HepG2 (cell line): ENCODE measurements around the gene ZCCHC24. TPM values are rescaled to one million over a fixed set of nuclear protein-coding genes. Genes with fewer than 3 reads are reported as not detected.

Source experiments
- GRHL1 ChIP-seq: sonication (generic); formaldehyde crosslinking; conservative IDR thresholded peaks from 2 replicates; pipeline ENCODE4 v1.8.0; 2022; ENCODE audit warnings: missing genetic modification reagents
- HDAC6 ChIP-seq: fragments of 200-600 bp; sonication (generic); IDR thresholded peaks from 2 replicates; pipeline ENCODE4 v1.7.0; 2017; ENCODE audit warnings: mild to moderate bottlenecking, antibody characterized with exemption, low read length, low read depth
- PLSCR1 ChIP-seq: sonication (generic); formaldehyde crosslinking; IDR thresholded peaks from 2 replicates; pipeline ENCODE4 v1.5.0; 2020; ENCODE audit warnings: missing genetic modification reagents, mild to moderate bottlenecking, borderline replicate concordance
- TSC22D2 ChIP-seq: sonication (generic); formaldehyde crosslinking; IDR thresholded peaks from 2 replicates; pipeline ENCODE4 v1.5.1; 2020; ENCODE audit warnings: missing genetic modification reagents, mild to moderate bottlenecking, borderline replicate concordance
- ZNF30 ChIP-seq: sonication (generic); formaldehyde crosslinking; IDR thresholded peaks from 2 replicates; pipeline ENCODE4 v1.5.0; 2020; ENCODE audit warnings: mild to moderate bottlenecking, missing genetic modification reagents
- polyA plus RNA-seq, 8 experiments: library from polyadenylated mRNA; depleted of rRNA in 3 of 8; stranded (reverse) in 7 of 8; unstranded in 1 of 8; fragments of >200 nt; fragmentation: Illumina TruSeq in 4 of 8; extraction: Trizol in 4 of 8; gene quantifications; 2 replicates each; pipeline versions ENCODE4 v1.2.1 to v1.2.3, GENCODE V29; 2011 to 2016; ENCODE audit warnings: low read depth in 4 of 8, missing spikeins in 1 of 8, mixed read lengths in 1 of 8; ENCODE audit not compliant: insufficient read depth in 1 of 8
- total RNA-seq, 5 experiments: library from RNA; depleted of rRNA; stranded (reverse); fragments of >200 nt; fragmentation: Illumina TruSeq; extraction: Trizol; gene quantifications; 2 replicates each; pipeline ENCODE4 v1.2.3, GENCODE V29; 2016; ENCODE audit warnings: low read depth in 1 of 5
- TF ChIP-seq, protein P1 (sequence below): sonication (generic); formaldehyde crosslinking; IDR thresholded peaks from 2 replicates; pipeline ENCODE4 v1.4.0; 2020; ENCODE audit warnings: mild to moderate bottlenecking, missing genetic modification reagents
- TF ChIP-seq, protein P2 (sequence below): sonication (generic); formaldehyde crosslinking; IDR thresholded peaks from 2 replicates; pipeline ENCODE4 v1.4.0; 2020; ENCODE audit warnings: mild to moderate bottlenecking, missing genetic modification reagents
- TF ChIP-seq, protein P3 (sequence below): sonication (generic); formaldehyde crosslinking; IDR thresholded peaks from 2 replicates; pipeline ENCODE4 v1.4.0; 2020; ENCODE audit warnings: mild to moderate bottlenecking, missing genetic modification reagents

Gene ZCCHC24
- total and polyA plus RNA-seq, 2 of the 13 experiments (the other 11 are each of a cell fraction or from before 2014, with no cell fraction given), result 3.1 to 7.9 TPM

GRCh38 chr10:79415736-79416577 lies 29.5 kb downstream of the ZCCHC24 start (continued):
- TF ChIP-seq, protein P1, sequence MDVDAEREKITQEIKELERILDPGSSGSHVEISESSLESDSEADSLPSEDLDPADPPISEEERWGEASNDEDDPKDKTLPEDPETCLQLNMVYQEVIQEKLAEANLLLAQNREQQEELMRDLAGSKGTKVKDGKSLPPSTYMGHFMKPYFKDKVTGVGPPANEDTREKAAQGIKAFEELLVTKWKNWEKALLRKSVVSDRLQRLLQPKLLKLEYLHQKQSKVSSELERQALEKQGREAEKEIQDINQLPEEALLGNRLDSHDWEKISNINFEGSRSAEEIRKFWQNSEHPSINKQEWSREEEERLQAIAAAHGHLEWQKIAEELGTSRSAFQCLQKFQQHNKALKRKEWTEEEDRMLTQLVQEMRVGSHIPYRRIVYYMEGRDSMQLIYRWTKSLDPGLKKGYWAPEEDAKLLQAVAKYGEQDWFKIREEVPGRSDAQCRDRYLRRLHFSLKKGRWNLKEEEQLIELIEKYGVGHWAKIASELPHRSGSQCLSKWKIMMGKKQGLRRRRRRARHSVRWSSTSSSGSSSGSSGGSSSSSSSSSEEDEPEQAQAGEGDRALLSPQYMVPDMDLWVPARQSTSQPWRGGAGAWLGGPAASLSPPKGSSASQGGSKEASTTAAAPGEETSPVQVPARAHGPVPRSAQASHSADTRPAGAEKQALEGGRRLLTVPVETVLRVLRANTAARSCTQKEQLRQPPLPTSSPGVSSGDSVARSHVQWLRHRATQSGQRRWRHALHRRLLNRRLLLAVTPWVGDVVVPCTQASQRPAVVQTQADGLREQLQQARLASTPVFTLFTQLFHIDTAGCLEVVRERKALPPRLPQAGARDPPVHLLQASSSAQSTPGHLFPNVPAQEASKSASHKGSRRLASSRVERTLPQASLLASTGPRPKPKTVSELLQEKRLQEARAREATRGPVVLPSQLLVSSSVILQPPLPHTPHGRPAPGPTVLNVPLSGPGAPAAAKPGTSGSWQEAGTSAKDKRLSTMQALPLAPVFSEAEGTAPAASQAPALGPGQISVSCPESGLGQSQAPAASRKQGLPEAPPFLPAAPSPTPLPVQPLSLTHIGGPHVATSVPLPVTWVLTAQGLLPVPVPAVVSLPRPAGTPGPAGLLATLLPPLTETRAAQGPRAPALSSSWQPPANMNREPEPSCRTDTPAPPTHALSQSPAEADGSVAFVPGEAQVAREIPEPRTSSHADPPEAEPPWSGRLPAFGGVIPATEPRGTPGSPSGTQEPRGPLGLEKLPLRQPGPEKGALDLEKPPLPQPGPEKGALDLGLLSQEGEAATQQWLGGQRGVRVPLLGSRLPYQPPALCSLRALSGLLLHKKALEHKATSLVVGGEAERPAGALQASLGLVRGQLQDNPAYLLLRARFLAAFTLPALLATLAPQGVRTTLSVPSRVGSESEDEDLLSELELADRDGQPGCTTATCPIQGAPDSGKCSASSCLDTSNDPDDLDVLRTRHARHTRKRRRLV, result no peak
- TF ChIP-seq, protein P2, sequence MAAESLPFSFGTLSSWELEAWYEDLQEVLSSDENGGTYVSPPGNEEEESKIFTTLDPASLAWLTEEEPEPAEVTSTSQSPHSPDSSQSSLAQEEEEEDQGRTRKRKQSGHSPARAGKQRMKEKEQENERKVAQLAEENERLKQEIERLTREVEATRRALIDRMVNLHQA (CRISPR knock-in tag), result no peak
- TF ChIP-seq ZNF30 (CRISPR knock-in tag) (no peak), GRHL1 (CRISPR knock-in tag) (no peak), HDAC6 (no peak), PLSCR1 (no peak), TSC22D2 (no peak)
- TF ChIP-seq, protein P3, sequence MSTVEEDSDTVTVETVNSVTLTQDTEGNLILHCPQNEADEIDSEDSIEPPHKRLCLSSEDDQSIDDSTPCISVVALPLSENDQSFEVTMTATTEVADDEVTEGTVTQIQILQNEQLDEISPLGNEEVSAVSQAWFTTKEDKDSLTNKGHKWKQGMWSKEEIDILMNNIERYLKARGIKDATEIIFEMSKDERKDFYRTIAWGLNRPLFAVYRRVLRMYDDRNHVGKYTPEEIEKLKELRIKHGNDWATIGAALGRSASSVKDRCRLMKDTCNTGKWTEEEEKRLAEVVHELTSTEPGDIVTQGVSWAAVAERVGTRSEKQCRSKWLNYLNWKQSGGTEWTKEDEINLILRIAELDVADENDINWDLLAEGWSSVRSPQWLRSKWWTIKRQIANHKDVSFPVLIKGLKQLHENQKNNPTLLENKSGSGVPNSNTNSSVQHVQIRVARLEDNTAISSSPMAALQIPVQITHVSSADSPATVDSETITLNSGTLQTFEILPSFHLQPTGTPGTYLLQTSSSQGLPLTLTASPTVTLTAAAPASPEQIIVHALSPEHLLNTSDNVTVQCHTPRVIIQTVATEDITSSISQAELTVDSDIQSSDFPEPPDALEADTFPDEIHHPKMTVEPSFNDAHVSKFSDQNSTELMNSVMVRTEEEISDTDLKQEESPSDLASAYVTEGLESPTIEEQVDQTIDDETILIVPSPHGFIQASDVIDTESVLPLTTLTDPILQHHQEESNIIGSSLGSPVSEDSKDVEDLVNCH, result no peak
